HEK293 (cell line): ENCODE measurements around the gene PLA2G2A.

Source experiments
- CTCF ChIA-PET: fragments of 350-600 bp; formaldehyde crosslinking; extraction: SDS; loops from one replicate; lab custom pipeline; 2021; ENCODE audit warnings: antibody characterized with exemption; lab: Yijun Ruan, JAX
- POLR2A ChIA-PET: fragments of 300-600 bp; formaldehyde crosslinking; extraction: SDS; loops from one replicate; lab custom pipeline; 2020; ENCODE audit warnings: antibody characterized with exemption, inconsistent platforms; lab: Yijun Ruan, JAX
- H3K27ac ChIP-seq: fragments of 200-500 bp; sonication (Bioruptor generic); 2 replicates; pipeline ENCODE4 v1.5.1; 2014; ENCODE audit warnings: low read depth, low read length, control low read depth, inconsistent platforms; ENCODE audit errors: extremely low read depth
- H3K36me3 ChIP-seq, 2 experiments: fragments of 200-500 bp in 1 of 2; sonication (Bioruptor generic) in 1 of 2; 1 replicate in 1 of 2; 2 replicates in 1 of 2; pipeline ENCODE4 v1.5.1; 2014 to 2017; ENCODE audit warnings: inconsistent platforms in 2 of 2, low read length in 2 of 2; ENCODE audit not compliant: control insufficient read depth in 2 of 2, insufficient read depth in 1 of 2
- H3K4me1 ChIP-seq: fragments of 200-500 bp; sonication (Bioruptor generic); 2 replicates; pipeline ENCODE4 v1.5.1; 2014; ENCODE audit warnings: mild to moderate bottlenecking, low read length, inconsistent platforms; ENCODE audit not compliant: control insufficient read depth, insufficient read depth
- H3K4me3 ChIP-seq: 2 replicates; pipeline ENCODE4 v1.5.1; 2011; ENCODE audit warnings: low read depth, mild to moderate bottlenecking, control low read depth, low read length, moderate library complexity
- H3K9me3 ChIP-seq: fragments of 200-500 bp; sonication (Bioruptor generic); 2 replicates; pipeline ENCODE4 v1.5.1; 2014; ENCODE audit warnings: low read depth, low read length, inconsistent platforms; ENCODE audit not compliant: control insufficient read depth, insufficient read depth
- BCL6B ChIP-seq: fragments of 450-650 bp; formaldehyde crosslinking; IDR thresholded peaks from 2 replicates; pipeline ENCODE4 v1.5.1; 2017; ENCODE audit warnings: missing biosample characterization, missing genetic modification characterization
- GLIS1 ChIP-seq: fragments of 450-650 bp; formaldehyde crosslinking; IDR thresholded peaks from 2 replicates; pipeline ENCODE4 v1.5.1; 2016; ENCODE audit warnings: missing biosample characterization, missing genetic modification characterization
- TRIM28 ChIP-seq: IDR thresholded peaks from 2 replicates; pipeline ENCODE4 v1.6.1; 2011; ENCODE audit warnings: low read length, control low read depth, borderline replicate concordance
- ZBTB49 ChIP-seq: fragments of 450-650 bp; formaldehyde crosslinking; IDR thresholded peaks from 2 replicates; pipeline ENCODE4 v1.5.1; 2016; ENCODE audit warnings: missing biosample characterization, missing genetic modification characterization, low read depth
- ZBTB6 ChIP-seq: fragments of 450-650 bp; formaldehyde crosslinking; IDR thresholded peaks from 2 replicates; pipeline ENCODE4 v1.5.1; 2017; ENCODE audit warnings: missing biosample characterization, missing genetic modification characterization
- ZEB2 ChIP-seq: fragments of 450-650 bp; formaldehyde crosslinking; IDR thresholded peaks from 2 replicates; pipeline ENCODE4 v1.5.1; 2016; ENCODE audit warnings: missing biosample characterization, missing genetic modification characterization
- ZNF2 ChIP-seq: fragments of 450-650 bp; formaldehyde crosslinking; IDR thresholded peaks from 2 replicates; pipeline ENCODE4 v1.5.1; 2016; ENCODE audit warnings: missing biosample characterization, missing genetic modification characterization
- ZNF23 ChIP-seq: fragments of 450-650 bp; formaldehyde crosslinking; IDR thresholded peaks from 2 replicates; pipeline ENCODE4 v1.5.1; 2016; ENCODE audit warnings: missing biosample characterization, missing genetic modification characterization, borderline replicate concordance
- ZNF24 ChIP-seq: fragments of 450-650 bp; formaldehyde crosslinking; IDR thresholded peaks from 2 replicates; pipeline ENCODE4 v1.5.1; 2016; ENCODE audit warnings: missing biosample characterization, missing genetic modification characterization
- ZNF280D ChIP-seq: fragments of 450-650 bp; formaldehyde crosslinking; IDR thresholded peaks from 2 replicates; pipeline ENCODE4 v1.5.1; 2016; ENCODE audit warnings: missing biosample characterization, missing genetic modification characterization
- ZNF416 ChIP-seq: fragments of 450-650 bp; formaldehyde crosslinking; IDR thresholded peaks from 2 replicates; pipeline ENCODE4 v1.5.1; 2016; ENCODE audit warnings: missing biosample characterization, missing genetic modification characterization
- ZNF449 ChIP-seq: fragments of 450-650 bp; formaldehyde crosslinking; IDR thresholded peaks from 2 replicates; pipeline ENCODE4 v1.5.1; 2017; ENCODE audit warnings: missing biosample characterization, mild to moderate bottlenecking, missing genetic modification characterization, moderate library complexity
- ZNF48 ChIP-seq: fragments of 450-650 bp; formaldehyde crosslinking; IDR thresholded peaks from 2 replicates; pipeline ENCODE4 v1.5.1; 2016; ENCODE audit warnings: missing biosample characterization, missing genetic modification characterization
- ZNF510 ChIP-seq: fragments of 450-650 bp; formaldehyde crosslinking; IDR thresholded peaks from 2 replicates; pipeline ENCODE4 v1.5.1; 2018; ENCODE audit warnings: mild to moderate bottlenecking, missing genetic modification characterization, missing biosample characterization; ENCODE audit not compliant: insufficient replicate concordance
- ZNF549 ChIP-seq: fragments of 450-650 bp; IDR thresholded peaks from 2 replicates; pipeline ENCODE4 v1.5.1; 2018; ENCODE audit warnings: missing biosample characterization, missing genetic modification characterization, mild to moderate bottlenecking, inconsistent platforms, moderate library complexity
- ZNF571 ChIP-seq: fragments of 450-650 bp; formaldehyde crosslinking; IDR thresholded peaks from 2 replicates; pipeline ENCODE4 v1.5.0; 2017; ENCODE audit warnings: missing biosample characterization, missing genetic modification characterization
- ZNF580 ChIP-seq: fragments of 450-650 bp; formaldehyde crosslinking; IDR thresholded peaks from 2 replicates; pipeline ENCODE4 v1.5.1; 2016; ENCODE audit warnings: missing biosample characterization, missing genetic modification characterization
- ZNF610 ChIP-seq: fragments of 450-650 bp; formaldehyde crosslinking; IDR thresholded peaks from 2 replicates; pipeline ENCODE4 v1.5.1; 2016; ENCODE audit warnings: missing biosample characterization, missing genetic modification characterization, borderline replicate concordance
- ZNF621 ChIP-seq: fragments of 450-650 bp; formaldehyde crosslinking; IDR thresholded peaks from 2 replicates; pipeline ENCODE4 v1.5.1; 2017; ENCODE audit warnings: missing biosample characterization, missing genetic modification characterization
- ZNF623 ChIP-seq: fragments of 450-650 bp; formaldehyde crosslinking; IDR thresholded peaks from 2 replicates; pipeline ENCODE4 v1.5.1; 2016; ENCODE audit warnings: missing biosample characterization, missing genetic modification characterization
- ZNF701 ChIP-seq: fragments of 450-650 bp; formaldehyde crosslinking; IDR thresholded peaks from 2 replicates; pipeline ENCODE4 v1.5.1; 2016; ENCODE audit warnings: missing biosample characterization, missing genetic modification characterization
- ZNF777 ChIP-seq: fragments of 450-650 bp; formaldehyde crosslinking; IDR thresholded peaks from 2 replicates; pipeline ENCODE4 v1.5.1; 2017; ENCODE audit warnings: missing biosample characterization, missing genetic modification characterization, borderline replicate concordance
- ZSCAN23 ChIP-seq: fragments of 450-650 bp; formaldehyde crosslinking; IDR thresholded peaks from 2 replicates; pipeline ENCODE4 v1.5.1; 2016; ENCODE audit warnings: missing biosample characterization, missing genetic modification characterization

PLA2G2A gene

GRCh38 chr1:19981170-19981506 is 1.7 kb upstream of the PLA2G2A start:
- Histone ChIP-seq H3K9me3 (no peaks in the 10 kb centered on the region), H3K27ac (no peak overlapping the region), H3K36me3 (no peaks in the 10 kb centered on the region), H3K4me1 (peaks cover 6% of the 10 kb centered on the region), H3K4me3 (no peak overlapping the region)
- TF ChIP-seq ZNF24 (no peak), ZBTB6 (tag by site-specific recombination) (no peak), ZNF777 (tag by site-specific recombination) (no peak), ZNF549 (tag by site-specific recombination) (no peak), ZNF416 (tag by site-specific recombination) (no peak), ZNF621 (no peak), ZNF571 (tag by site-specific recombination) (no peak), ZSCAN23 (tag by site-specific recombination) (no peak), ZBTB49 (tag by site-specific recombination) (no peak), ZNF23 (tag by site-specific recombination) (no peak), ZNF580 (no peak), ZNF610 (tag by site-specific recombination) (no peak), TRIM28 (no peak)
- CTCF ChIA-PET = interaction anchor here (1.6 kb wide), 1 partner anchor 7 kb away, joined by 3 read pairs; no protein-coding TSS in a partner anchor
- POLR2A ChIA-PET = no interaction called here

GRCh38 chr1:19980314-19980713 is 896 bp upstream of the PLA2G2A start:
- ChIA-PET CTCF (interaction anchor here (0.9 kb wide), 1 partner anchor 173 kb away, joined by 4 read pairs; no protein-coding TSS in a partner anchor), POLR2A (no interaction called here)
- Histone ChIP-seq H3K4me3 (no peak overlapping the region), H3K4me1 (peaks cover 9% of the 10 kb centered on the region), H3K36me3 (no peaks in the 10 kb centered on the region), H3K27ac (no peak overlapping the region), H3K9me3 (no peaks in the 10 kb centered on the region)
- no peak for TF ChIP-seq GLIS1
- no peak for TF ChIP-seq ZNF2 (tag by site-specific recombination)
- no peak for TF ChIP-seq ZSCAN23 (tag by site-specific recombination)
- no peak for TF ChIP-seq ZNF701 (tag by site-specific recombination)
- no peak for TF ChIP-seq ZNF623 (tag by site-specific recombination)
- TF ChIP-seq ZNF510 (tag by site-specific recombination) = no peak

GRCh38 chr1:19978143-19978542 is 1.3 kb downstream of the PLA2G2A start:
- Histone ChIP-seq H3K9me3 (no peaks in the 10 kb centered on the region), H3K4me1 (peaks cover 11% of the 10 kb centered on the region), H3K36me3 (no peaks in the 10 kb centered on the region), H3K4me3 (no peak overlapping the region), H3K27ac (no peak overlapping the region)
- POLR2A ChIA-PET = interaction anchor here (0.6 kb wide), 1 partner anchor 1422 kb away, joined by 4 read pairs; no protein-coding TSS in a partner anchor
- CTCF ChIA-PET = interaction anchor here (1.3 kb wide), 1 partner anchor 217 kb away, joined by 4 read pairs; no protein-coding TSS in a partner anchor
- TF ChIP-seq ZEB2 (tag by site-specific recombination) (no peak), ZNF449 (tag by site-specific recombination) (no peak), ZNF48 (tag by site-specific recombination) (no peak), ZNF280D (no peak), BCL6B (tag by site-specific recombination) (no peak), ZNF610 (tag by site-specific recombination) (no peak)
